MM.1S (cell line): ENCODE measurements around the gene ABCB9.

Source experiments
- DNase-seq: peaks from one replicate; pipeline ENCODE4 v3.0.0-alpha.2; 2015
- H2AFZ ChIP-seq: fragments of 300-600 bp; sonication (generic); 2 replicates; pipeline ENCODE4 v1.6.0; 2016; ENCODE audit warnings: antibody characterized with exemption, low read length
- H3F3A ChIP-seq: fragments of 300-600 bp; sonication (generic); 2 replicates; pipeline ENCODE4 v1.6.1; 2016; ENCODE audit warnings: mild to moderate bottlenecking, antibody characterized with exemption, low read length, moderate library complexity, mixed read lengths; ENCODE audit not compliant: insufficient read depth
- H3K27ac ChIP-seq: fragments of 300-600 bp; sonication (generic); 2 replicates; pipeline ENCODE4 v1.5.1; 2016; ENCODE audit warnings: mild to moderate bottlenecking, low read length
- H3K27me3 ChIP-seq: fragments of 300-600 bp; sonication (generic); replicated peaks from 2 replicates; pipeline ENCODE4 v1.6.0; 2016; ENCODE audit warnings: low read length; ENCODE audit not compliant: insufficient read depth
- H3K36me3 ChIP-seq: fragments of 300-600 bp; sonication (generic); replicated peaks from 2 replicates; pipeline ENCODE4 v1.6.1; 2016; ENCODE audit warnings: mild to moderate bottlenecking, low read length, mixed read lengths; ENCODE audit not compliant: insufficient read depth
- H3K4me1 ChIP-seq: fragments of 300-600 bp; sonication (generic); 2 replicates; pipeline ENCODE4 v1.6.1; 2016; ENCODE audit warnings: low read length, mixed read lengths
- H3K4me2 ChIP-seq: fragments of 300-600 bp; sonication (generic); 2 replicates; pipeline ENCODE4 v1.6.0; 2016; ENCODE audit warnings: low read depth, low read length
- H3K4me3 ChIP-seq: fragments of 300-600 bp; sonication (generic); 2 replicates; pipeline ENCODE4 v1.5.1; 2016; ENCODE audit warnings: low read length, mixed read lengths
- H3K79me2 ChIP-seq: fragments of 300-600 bp; sonication (generic); 2 replicates; pipeline ENCODE4 v1.6.1; 2016; ENCODE audit warnings: mixed run types, low read length, mixed read lengths
- H3K9ac ChIP-seq: fragments of 300-600 bp; sonication (generic); 2 replicates; pipeline ENCODE4 v1.6.1; 2016; ENCODE audit warnings: low read length, mixed read lengths
- H3K9me2 ChIP-seq: fragments of 300-600 bp; sonication (generic); replicated peaks from 2 replicates; pipeline ENCODE4 v1.6.1; 2016; ENCODE audit warnings: mild to moderate bottlenecking, low read length, mixed read lengths; ENCODE audit not compliant: insufficient read depth
- H3K9me3 ChIP-seq: fragments of 300-600 bp; sonication (generic); replicated peaks from 2 replicates; pipeline ENCODE4 v1.6.1; 2016; ENCODE audit warnings: mild to moderate bottlenecking, low read length, mixed read lengths; ENCODE audit not compliant: insufficient read depth
- H4K20me1 ChIP-seq: fragments of 300-600 bp; sonication (generic); 2 replicates; pipeline ENCODE4 v1.6.1; 2016; ENCODE audit warnings: mild to moderate bottlenecking, low read length, moderate library complexity, mixed read lengths; ENCODE audit not compliant: insufficient read depth
- EZH2 ChIP-seq: fragments of 300-600 bp; sonication (generic); optimal IDR thresholded peaks from 2 replicates; pipeline ENCODE3; 2017; ENCODE audit warnings: low read depth, mild to moderate bottlenecking, antibody characterized with exemption, low read length, mixed read lengths
- EZH2phosphoT487 ChIP-seq: fragments of 300-600 bp; sonication (generic); IDR thresholded peaks from 2 replicates; pipeline ENCODE4 v1.6.1; 2018; ENCODE audit warnings: antibody characterized with exemption, low read length
- TF ChIP-seq, protein P1 (sequence below): fragments of 300-600 bp; sonication (generic); IDR thresholded peaks from 2 replicates; pipeline ENCODE4 v1.5.1; 2016; ENCODE audit warnings: antibody characterized with exemption, low read length, mixed read lengths

The ABCB9 gene

DNA sequence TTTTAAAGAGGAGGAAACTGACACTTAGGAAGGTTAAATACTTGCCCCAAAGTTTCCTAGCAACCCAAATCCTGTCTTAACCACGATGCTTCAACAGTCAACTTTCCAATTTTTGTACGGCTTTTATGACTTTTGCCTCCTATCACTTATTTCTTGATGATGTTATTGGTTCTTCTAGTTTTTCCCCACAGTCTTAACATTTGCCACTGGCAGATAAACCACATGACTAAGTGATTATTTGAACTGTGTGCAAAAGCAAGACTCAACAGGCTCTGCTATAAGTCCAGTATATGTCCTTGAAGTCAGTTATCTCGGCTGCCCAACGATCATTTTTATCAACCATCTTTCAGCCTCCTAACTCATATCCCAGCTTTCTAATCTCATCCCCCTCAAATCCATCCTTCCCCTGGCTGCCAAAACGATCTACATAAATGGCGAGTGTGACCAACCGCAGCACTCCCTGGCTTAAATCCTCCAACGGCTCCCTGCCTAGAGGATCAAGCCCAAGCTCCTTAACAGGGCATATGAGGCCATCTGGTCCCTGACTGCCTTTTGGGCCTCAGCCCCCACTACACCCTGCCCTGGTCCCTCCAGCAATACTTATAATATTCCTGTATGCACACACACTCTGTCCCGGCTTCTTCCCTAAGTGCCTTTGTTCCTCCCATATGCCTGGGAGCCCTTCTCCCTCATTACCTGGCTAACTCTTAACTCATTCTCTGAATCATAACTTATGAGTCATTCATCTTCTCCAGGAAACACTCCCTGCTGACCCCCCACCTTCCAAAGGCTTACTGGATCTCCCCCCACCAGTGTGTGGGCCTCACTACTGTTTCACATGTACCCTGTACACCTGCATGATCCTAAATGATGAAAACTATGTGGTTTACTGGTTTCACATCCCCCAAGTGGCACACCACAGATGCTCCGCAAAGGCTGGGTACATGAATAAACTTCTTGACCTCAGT lies 79.1 kb downstream of the ABCB9 start:
- peak overlapping the region; percentile 80 for H3K4me2 ChIP-seq
- H2AFZ ChIP-seq, result no peak overlapping the region
- H3K27ac ChIP-seq, result peak overlapping the region; percentile 98
- H3K9me3 ChIP-seq, result no peaks in the 10 kb centered on the region
- peak overlapping the region; percentile 53 for H3K4me3 ChIP-seq
- peaks cover 94% of the 10 kb centered on the region for H3K79me2 ChIP-seq
- H4K20me1 ChIP-seq, result no peaks in the 10 kb centered on the region; the same call in none of the 2 replicates
- H3K9me2 ChIP-seq, result no peaks in the 10 kb centered on the region
- peaks cover 48% of the 10 kb centered on the region for H3F3A ChIP-seq
- H3K36me3 ChIP-seq, result no peaks in the 10 kb centered on the region; the same call in 1 of the 2 replicates
- TF ChIP-seq, protein P1, sequence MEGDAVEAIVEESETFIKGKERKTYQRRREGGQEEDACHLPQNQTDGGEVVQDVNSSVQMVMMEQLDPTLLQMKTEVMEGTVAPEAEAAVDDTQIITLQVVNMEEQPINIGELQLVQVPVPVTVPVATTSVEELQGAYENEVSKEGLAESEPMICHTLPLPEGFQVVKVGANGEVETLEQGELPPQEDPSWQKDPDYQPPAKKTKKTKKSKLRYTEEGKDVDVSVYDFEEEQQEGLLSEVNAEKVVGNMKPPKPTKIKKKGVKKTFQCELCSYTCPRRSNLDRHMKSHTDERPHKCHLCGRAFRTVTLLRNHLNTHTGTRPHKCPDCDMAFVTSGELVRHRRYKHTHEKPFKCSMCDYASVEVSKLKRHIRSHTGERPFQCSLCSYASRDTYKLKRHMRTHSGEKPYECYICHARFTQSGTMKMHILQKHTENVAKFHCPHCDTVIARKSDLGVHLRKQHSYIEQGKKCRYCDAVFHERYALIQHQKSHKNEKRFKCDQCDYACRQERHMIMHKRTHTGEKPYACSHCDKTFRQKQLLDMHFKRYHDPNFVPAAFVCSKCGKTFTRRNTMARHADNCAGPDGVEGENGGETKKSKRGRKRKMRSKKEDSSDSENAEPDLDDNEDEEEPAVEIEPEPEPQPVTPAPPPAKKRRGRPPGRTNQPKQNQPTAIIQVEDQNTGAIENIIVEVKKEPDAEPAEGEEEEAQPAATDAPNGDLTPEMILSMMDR, result no peak
- no peak for TF ChIP-seq EZH2phosphoT487
- TF ChIP-seq EZH2, result no peak
- no peaks in the 10 kb centered on the region for H3K27me3 ChIP-seq
- peaks cover 58% of the 10 kb centered on the region for H3K4me1 ChIP-seq
- H3K9ac ChIP-seq, result peak overlapping the region; percentile 100
- DNase-seq, result peak; percentile 86

DNA sequence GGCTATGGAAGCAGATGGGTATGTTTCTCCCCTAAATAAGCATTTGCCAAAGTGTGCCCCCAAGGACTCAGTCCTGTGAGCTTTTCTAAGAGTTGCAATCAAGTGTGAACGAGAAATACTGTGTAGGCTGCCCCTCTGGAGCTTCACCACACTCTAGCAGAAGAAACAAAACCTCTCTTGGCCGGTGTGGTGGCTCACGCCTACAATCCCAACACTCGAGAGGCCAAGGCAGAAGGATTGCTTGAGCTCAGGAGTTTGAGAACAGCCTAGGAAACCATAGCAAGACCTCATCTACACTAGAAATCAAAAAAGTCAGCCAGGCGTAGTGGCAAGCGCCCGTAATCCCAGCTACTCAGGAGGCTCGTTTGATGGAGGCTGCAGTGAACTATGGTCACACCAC lies 80.1 kb downstream of the ABCB9 start:
- Histone ChIP-seq H3K27me3 (no peaks in the 10 kb centered on the region), H3K9ac (no peak overlapping the region), H3K4me3 (no peak overlapping the region), H3K9me2 (no peaks in the 10 kb centered on the region), H4K20me1 (no peaks in the 10 kb centered on the region; the same call in 1 of the 2 replicates), H3K79me2 (peaks cover 94% of the 10 kb centered on the region), H3K4me1 (peaks cover 62% of the 10 kb centered on the region), H3K9me3 (no peaks in the 10 kb centered on the region), H3K27ac (peak overlapping the region; percentile 98; the same call in 1 of the 2 replicates), H3F3A (peaks cover 48% of the 10 kb centered on the region), H2AFZ (no peak overlapping the region), H3K36me3 (no peaks in the 10 kb centered on the region; the same call in 1 of the 2 replicates), H3K4me2 (0 out of 2 replicates have a peak overlapping the region, but pooled peaks have one; percentile 80)
- TF ChIP-seq, protein P1, result no peak
- TF ChIP-seq EZH2phosphoT487 (no peak), EZH2 (no peak)
- no peak for DNase-seq

DNA sequence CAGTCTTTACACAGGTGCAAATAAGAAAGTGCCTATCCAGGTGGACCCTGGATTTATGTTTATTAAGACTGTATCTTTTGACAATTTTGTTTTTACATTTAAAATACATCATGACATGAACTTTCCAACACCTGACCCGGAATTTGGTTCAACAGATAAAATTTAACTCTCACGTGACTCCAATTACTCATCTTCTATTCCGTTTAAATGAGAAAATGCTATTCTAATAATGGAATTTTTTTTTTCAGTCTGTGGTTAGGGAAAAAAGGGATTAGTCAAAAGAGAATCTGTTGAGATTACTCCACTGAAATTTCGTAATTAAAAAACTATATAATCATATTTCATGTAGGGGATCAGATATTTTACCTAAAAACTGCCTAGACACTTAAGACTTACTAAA lies 81.4 kb downstream of the ABCB9 start:
- Histone ChIP-seq H3K4me3 (no peak overlapping the region), H3K4me2 (no peak overlapping the region), H4K20me1 (no peaks in the 10 kb centered on the region; the same call in 1 of the 2 replicates), H3K27ac (no peak overlapping the region), H3K9me2 (no peaks in the 10 kb centered on the region), H3K9ac (no peak overlapping the region), H3F3A (peaks cover 49% of the 10 kb centered on the region), H3K4me1 (peaks cover 68% of the 10 kb centered on the region), H3K27me3 (no peaks in the 10 kb centered on the region), H2AFZ (no peak overlapping the region), H3K79me2 (peaks cover 94% of the 10 kb centered on the region), H3K9me3 (no peaks in the 10 kb centered on the region), H3K36me3 (no peaks in the 10 kb centered on the region; the same call in 1 of the 2 replicates)
- TF ChIP-seq, protein P1, result no peak
- TF ChIP-seq EZH2phosphoT487, result no peak
- TF ChIP-seq EZH2, result no peak
- DNase-seq, result no peak
